HK-2 (cell line): ENCODE data around the gene INHBB.

Experiments used
- DNase-seq: peaks from one replicate; pipeline ENCODE4 v3.0.0-alpha.2; 2018; ENCODE audit not compliant: unreplicated experiment

The INHBB gene

DNA sequence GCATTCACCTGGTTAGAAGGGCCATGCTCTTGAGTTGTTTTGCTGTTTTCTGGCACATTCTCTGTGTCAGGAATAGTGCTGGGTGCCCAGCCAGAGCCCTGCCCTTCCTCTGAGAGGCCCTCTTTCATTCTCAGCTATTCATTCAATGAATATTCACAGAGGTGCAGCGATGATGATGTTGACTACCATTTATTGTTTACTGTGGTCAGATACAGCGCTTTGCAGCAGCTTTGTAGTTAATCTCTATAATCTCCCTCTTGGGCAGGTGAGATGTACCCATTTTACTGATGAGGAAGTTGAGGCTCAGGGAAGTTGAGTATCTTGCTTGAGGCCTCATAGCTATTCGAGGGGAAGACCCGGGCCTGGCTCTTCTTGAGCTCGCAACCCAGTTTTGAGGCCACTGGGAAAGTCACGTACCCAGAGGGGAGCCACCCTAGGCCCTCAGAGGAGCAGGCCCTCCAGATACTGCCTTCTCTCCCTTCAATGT, 9.9 kb downstream of the INHBB start:
- DNase-seq = no peak

DNA sequence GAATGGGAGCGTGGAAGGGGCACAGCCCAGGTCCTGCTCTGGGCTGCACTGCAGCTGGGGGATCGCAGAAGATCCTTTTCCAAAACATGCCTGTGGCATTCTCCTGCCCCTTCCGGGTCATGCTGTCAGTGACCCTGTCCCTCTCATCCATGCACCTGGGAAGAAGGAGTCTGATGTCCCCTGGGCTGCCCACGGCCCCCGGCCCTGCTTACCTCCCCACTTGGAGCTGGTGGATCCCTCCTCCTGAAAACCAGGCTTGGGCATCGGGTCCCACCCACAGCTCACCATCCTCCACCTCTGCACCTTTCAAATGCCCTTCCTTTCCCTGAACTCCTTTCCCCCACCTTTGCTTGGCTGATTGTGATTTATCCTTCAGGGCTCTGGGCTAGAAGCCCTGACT, 11.8 kb downstream of the INHBB start:
- DNase-seq = no peak

DNA sequence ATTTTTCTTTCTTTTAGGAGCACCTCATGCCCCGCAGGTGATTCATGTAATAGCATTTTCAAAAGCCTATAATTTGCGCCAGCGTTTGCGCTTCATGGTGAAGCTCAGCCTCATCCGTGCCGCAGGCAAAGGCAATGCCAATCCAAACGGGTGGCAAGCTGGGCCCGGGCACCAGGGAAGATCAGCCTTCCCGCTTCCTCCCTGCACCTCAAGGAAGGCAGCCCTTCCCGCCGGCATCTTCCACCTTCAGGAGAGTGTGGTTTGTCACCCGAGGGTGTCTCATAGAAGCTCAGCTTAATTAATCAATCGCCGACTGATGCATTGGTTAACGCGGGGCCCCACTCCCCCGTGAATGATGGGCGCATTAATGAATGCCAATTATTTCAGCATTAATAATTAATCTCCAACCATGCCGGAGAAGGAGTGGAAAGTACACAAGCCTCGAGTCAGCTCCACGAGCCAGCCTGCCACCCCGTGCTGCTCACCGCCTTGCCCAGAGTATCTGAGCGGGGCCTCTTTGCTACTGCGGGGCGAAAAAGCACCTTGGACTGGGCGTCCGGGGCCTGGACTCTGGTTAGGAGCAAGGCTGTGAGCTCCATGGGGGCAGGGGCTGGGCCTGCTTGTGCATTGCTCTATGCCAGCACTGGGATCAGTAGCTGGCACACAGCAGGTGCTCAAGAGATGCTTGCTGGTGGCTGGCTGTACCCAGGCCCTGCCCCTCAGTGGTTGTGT, 13.0 kb downstream of the INHBB start:
- DNase-seq = no peak

DNA sequence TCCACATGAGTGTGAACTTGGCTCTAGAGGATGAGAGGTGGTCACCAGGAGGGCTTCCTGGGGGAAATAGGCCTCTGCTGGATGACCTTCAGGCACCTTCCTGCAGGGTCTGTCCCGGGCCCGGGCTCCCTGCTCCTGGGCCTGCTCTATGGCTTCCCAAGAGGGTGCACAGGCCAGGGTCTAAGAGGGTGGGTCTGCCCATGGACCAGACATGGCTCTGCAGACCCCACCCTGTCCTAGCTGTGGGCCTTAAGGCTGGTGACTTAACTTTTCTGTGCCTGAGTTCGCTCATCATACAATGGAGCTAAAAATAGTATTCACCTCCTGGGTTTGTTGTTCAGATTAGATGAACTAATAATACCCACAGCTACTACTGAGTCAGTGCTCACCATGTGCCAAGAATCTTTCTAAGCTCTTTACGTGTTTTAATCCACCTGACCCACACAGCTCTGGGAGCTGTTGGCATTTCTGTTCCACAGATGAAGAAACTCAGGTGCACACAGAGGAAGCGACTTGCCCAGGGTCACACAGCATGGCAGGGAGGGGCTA, 14.4 kb downstream of the INHBB start:
- DNase-seq = no peak

DNA sequence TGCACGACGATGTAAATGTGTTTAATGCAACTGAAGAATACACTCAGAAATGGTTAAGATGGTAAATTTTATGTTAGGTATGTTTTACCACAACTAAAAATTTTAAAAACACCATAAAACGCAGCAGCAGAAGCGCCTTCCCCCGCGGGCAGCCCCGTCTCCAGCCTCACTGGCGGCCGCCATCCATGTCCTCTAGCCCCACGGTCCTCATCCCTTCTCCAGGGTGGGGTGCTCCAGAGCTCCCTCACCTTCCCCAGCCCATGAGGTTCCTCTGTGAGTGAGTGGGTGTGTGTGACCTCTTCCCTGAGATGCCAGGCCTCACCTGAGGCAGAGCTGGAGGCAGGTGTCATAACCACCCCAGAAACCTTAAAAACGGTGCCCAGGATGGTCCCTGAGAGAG, 17.0 kb downstream of the INHBB start:
- no peak for DNase-seq

DNA sequence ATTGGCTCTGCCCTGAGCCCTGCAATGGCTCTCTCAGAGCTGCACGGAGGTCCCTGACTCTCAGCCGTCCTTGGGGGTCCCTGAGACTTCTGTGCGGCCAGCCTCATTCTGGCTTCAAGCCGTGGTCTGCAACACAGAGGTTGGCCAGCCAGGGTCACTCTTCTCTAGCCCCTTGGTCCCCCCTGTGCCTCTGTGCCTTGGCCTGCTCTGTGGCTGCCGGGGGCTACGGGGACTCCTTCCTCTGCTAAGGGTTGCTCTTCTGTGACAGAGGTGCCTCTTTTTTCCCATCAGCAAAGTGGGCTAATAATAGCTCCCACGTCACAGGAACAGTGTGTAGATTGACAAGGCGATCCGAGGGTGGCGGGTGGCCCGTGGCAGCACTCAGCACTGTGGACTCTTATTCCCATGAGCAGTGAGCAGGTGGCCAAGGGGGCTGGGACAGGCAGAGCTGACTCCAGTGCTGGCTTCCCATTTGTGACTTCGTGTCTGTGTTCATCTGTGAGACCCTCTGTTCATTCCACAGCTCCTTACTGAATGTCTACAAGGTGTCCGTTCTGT, 19.4 kb downstream of the INHBB start:
- DNase-seq = no peak

DNA sequence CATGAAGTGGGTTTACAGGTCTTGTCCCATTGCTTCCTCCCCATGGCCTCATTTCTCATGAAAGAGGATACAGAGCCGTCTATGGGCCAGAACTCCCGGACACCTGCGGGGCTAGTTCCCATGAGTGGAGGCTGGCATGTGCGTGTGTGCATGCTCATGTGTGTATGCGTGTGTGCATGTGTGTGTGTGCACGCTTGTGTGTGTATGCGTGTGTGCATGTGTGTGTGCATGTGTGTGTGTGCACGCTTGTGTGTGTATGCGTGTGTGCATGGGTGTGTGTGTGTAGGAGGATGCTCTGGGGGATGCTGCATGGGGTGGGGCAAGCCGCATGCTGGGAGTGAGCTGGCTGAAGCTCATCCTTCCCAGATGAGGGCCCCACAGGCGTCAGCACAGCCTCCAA, 20.8 kb downstream of the INHBB start:
- no peak for DNase-seq

GRCh38 chr2:120367221-120367620, 21.3 kb downstream of the INHBB start:
- DNase-seq = no peak

GRCh38 chr2:120367649-120368048, 21.7 kb downstream of the INHBB start:
- peak; percentile 62 for DNase-seq

- DNase-seq = no peak
Observed at GRCh38 chr2:120368086-120368485, 22.1 kb downstream of the INHBB start.

- DNase-seq = no peak
Observed at GRCh38 chr2:120369250-120369649, 23.3 kb downstream of the INHBB start.

DNA sequence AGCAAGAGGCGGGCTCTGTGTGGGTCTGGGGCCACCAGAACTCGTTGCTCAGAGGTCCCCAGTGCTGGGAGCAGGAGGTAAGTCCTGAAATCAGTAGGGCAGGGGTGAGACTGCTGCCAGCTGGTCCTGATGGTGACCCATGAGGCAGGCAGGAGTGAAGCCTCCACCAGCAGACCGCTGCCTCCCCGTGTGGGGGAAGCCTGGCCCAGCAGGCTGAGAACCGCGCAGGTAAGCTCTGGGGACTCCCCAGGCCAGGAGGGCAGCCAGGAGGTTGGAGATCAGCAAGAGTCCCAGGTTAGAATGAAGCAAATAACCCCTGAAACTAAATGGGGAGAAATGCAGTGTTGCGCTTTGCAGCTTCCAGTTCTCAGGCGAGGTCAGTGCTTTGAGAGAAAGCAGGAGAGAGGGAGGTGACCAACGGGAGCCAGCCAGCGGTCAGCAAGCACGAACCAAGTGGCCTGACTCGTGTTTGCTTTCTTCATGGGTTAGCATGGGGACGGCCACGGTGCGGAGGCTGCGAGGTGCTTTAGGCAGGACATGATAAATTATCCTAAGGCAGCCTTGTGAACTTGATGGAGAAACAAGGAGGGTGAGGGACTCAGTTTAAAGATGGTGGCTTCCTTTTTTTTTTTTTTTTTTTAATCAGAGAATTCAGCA, 26.2 kb downstream of the INHBB start:
- DNase-seq = no peak

DNA sequence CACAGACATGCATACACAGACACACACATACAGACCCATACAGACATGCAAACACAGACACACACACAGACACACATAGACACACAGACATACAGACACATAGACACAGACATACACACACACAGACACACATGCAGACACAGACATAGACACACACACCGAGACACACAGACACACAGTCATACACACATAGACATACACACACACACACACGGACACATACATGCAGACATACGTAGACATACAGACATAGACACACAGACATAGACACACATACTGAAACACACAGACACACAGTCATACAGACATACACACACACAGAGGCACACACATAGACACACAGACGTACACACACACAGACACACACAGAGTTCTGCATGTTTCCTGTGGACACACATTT, 26.9 kb downstream of the INHBB start:
- DNase-seq = no peak

DNA sequence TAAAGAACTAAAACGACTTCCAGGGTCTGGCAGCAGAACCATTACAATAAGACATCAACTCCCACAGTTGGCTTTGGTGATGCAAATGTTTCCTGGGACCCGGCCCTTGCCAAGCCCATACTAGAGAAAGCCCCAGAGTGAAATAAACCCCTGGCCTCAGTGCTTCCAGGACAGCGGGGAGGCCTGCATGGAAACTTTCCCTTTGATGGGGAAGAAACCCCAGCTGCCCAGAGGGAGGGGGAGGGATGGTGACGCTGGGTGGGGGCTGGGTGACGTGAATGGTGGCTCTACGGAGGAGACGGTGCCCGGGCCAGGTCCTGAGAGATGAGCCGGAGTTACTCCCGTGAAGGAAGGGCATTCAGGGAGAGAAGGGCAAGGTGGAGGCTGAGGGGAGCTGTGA, 27.5 kb downstream of the INHBB start:
- DNase-seq = no peak

DNA sequence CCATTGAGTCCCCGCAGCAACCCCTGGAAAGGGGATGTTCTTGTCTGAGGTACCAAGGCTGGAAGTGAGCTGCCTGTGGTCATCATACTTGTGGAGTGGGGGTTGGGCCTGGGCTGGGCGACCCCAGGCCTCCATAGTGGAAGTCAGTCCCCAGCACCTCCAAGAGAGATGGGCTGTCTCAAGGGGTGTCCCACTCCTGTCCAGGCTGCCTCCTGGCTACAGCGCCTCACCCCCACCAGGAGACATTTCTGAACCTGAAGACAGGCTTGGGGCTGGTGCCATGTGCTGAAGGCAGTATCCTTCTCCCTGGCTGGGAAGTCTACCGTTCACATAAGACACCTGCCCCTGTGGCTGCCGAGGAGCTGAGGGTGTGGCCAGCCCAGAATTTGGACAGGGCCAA, 28.9 kb downstream of the INHBB start:
- DNase-seq = no peak

DNA sequence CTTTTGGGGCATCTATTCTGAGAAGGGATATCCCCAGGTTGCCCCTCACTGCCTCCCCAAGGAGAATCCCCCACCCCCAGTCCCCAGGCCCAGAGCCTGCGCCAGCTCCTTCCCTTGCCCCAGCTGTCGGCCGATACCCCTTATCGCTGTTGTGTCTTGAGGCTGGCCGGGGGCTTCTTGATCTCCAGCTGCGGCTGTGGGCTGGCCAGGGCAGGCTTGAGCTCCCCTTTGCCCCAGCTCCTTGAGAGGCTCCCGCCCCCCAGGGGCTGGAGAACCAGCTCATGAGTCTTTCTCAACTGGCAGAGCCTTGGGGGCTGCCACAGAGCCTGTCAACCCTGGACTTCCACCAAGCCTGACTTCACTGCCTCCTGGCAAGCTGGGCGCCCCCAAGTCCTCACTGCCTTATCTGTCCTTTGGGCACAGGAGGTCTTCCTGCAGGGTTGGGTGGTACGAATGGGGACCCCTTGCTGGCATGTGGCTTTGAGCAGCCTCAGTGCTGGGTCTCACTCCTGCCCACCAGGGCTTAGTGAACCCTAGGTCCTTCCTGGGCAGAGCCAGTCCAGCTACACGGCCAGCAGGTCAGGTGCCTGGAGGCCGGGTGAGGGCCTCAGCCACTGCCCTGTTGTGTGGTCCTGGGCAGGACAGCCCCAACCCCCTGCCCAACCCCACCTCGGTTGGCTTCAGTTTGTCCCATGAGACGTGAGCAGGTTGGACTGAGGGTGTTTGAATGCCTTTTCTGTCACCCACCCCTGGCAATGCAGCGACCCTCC, 29.5 kb downstream of the INHBB start:
- no peak for DNase-seq

DNA sequence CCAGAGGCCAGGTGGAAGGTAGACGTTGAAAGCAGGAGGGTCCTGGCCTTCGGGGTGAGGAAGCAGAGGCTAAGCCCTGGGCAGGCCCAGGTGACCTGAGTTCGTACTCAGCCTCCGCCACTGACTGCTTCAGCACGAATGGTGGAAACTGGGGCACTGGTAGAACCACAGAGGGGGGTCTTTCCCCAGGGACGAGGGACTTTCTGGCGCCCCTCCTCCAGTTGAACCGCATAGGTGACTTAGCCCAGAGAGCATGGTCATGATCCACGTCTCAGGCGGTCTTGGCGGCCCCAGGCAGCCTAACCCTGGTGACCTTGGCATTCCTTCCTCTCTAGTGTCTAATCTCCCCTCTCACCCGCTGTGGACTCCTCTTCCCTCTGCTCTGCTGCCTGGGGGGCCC, 30.2 kb downstream of the INHBB start:
- no peak for DNase-seq

DNA sequence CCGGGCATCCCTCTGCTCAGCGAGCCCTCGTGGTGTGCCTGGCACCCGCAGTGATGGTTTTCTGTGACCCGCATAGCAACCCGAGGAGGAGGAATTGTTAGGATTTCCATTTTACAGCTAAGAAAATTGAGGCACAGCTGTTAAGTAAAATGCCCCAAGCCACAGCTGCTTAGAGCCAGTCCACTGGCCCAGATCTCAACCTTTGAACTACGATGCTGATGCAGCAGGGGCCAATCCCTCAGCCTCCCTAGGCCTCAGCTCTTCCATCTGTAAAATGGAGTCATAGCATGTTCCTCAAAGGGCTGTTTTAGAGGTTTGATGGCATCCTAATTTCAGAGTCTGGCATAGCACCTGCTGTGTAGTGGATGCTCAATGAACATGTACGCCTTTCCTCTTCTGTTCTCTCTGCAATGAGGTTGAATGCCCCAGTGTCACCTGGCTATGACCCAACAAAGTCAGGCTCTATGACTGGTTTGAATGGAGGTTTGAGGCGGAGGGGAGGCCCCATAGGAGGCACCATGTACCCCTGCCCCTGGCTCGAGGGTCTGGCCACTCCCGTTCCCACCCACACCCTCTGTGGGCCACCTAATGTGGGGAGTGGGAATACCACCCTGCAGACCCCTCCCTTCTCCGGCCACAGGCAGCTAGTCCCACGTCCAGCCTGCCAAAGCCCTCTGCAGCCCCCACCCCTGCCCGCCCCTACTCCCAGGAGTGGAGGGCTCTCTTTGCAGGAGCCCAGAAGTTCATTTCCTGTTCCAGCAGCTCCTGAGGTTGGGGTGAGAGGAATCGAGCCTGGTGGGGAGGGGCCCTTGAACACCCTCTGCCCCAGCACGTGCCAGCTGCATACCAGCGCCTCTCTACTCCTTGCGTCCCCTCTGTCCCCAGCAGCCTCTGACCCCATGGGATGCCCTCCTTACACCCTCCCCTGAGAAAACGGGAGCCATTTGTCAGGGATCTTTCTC, 31.0 kb downstream of the INHBB start:
- no peak for DNase-seq

- DNase-seq = no peak
Observed at GRCh38 chr2:120378605-120379004, 32.7 kb downstream of the INHBB start.

DNA sequence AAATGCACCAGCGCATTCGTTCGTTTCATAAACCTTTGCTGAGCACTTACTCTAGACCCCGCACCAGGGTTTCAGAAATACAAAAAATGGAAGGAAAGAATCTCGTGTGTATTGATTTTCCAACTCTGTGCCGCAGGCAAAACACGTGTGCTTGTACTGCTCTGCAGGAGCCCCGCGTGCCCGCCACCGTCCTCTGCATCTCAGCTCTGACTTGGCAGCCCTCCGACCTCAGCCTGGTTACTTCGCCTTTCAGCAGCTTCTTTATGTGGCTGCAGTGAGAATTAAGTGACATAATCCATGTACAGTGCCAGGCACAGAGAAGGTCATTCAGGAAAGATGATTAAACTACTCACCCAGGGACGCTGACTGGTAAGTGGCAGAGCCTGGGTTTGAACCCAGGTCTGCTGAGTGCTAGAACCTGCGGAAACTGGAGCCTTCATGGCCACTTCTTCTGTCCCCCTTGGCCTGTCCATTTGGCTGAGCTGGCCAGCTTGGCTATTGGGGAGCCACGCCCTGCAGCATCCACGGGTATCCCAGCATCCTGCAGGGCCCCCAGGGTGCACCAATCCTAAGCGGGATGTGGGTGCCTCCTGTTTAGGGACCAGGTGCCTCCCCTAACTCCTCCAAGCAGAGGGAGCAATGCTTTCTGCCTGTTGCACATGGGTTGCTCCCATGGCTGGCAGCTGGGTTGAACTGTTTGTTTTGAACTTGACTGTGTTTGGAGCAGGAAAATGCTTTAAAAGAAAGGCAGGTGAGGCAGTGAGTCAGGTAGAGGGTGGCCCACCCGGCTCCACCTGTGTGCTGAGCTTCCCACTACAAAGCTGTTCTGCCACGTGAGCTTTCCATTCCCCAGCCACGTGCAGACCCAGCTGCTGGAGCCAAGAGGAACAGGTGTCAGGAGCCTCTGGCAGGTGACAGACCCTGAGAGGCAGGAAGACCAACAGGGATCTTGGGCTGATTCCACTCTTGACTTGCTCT, 34.3 kb downstream of the INHBB start:
- no peak for DNase-seq
